KOPT-K1 (cell line): ENCODE measurements around the gene ZRSR2.

Experiments
- H3K27ac ChIP-seq: fragments of 200-600 bp; sonication (generic); 2 replicates; pipeline ENCODE4 v1.5.1; 2016; ENCODE audit warnings: antibody characterized with exemption, mild to moderate bottlenecking, low read depth, low read length; ENCODE audit not compliant: poor library complexity, severe bottlenecking
- H3K36me3 ChIP-seq: fragments of 200-600 bp; sonication (generic); 2 replicates; pipeline ENCODE4 v1.5.1; 2017; ENCODE audit warnings: antibody characterized with exemption, mild to moderate bottlenecking, low read length, moderate library complexity; ENCODE audit not compliant: insufficient read depth
- H3K9me3 ChIP-seq: fragments of 200-600 bp; sonication (generic); 2 replicates; pipeline ENCODE4 v1.5.1; 2017; ENCODE audit warnings: antibody characterized with exemption, low read length, mild to moderate bottlenecking; ENCODE audit not compliant: insufficient read depth, poor library complexity, severe bottlenecking

The ZRSR2 gene

GRCh38 chrX:15769300-15769954, 20.9 kb upstream of the ZRSR2 start:
- no peaks in the 10 kb centered on the region for H3K9me3 ChIP-seq
- no peaks in the 10 kb centered on the region for H3K36me3 ChIP-seq
- H3K27ac ChIP-seq, result no peak overlapping the region

- Histone ChIP-seq H3K27ac (peak overlapping the region; percentile 87), H3K36me3 (no peaks in the 10 kb centered on the region), H3K9me3 (no peaks in the 10 kb centered on the region)
Observed at GRCh38 chrX:15781961-15782699, 8.2 kb upstream of the ZRSR2 start.

GRCh38 chrX:15785176-15785750, 5.0 kb upstream of the ZRSR2 start:
- H3K9me3 ChIP-seq, result no peaks in the 10 kb centered on the region
- H3K27ac ChIP-seq, result no peak overlapping the region
- H3K36me3 ChIP-seq, result no peaks in the 10 kb centered on the region

GRCh38 chrX:15786915-15787314, 3.4 kb upstream of the ZRSR2 start:
- Histone ChIP-seq H3K36me3 (no peaks in the 10 kb centered on the region), H3K9me3 (no peaks in the 10 kb centered on the region), H3K27ac (no peak overlapping the region)

- Histone ChIP-seq H3K36me3 (peaks cover 17% of the 10 kb centered on the region), H3K27ac (peak overlapping the region; percentile 80), H3K9me3 (no peaks in the 10 kb centered on the region)
Observed at GRCh38 chrX:15790769-15791290, 546 bp downstream of the ZRSR2 start.

GRCh38 chrX:15797707-15798106, 7.4 kb downstream of the ZRSR2 start:
- H3K27ac ChIP-seq, result no peak overlapping the region
- H3K36me3 ChIP-seq, result peaks cover 43% of the 10 kb centered on the region
- no peaks in the 10 kb centered on the region for H3K9me3 ChIP-seq

GRCh38 chrX:15804563-15804962, 14.3 kb downstream of the ZRSR2 start:
- Histone ChIP-seq H3K27ac (no peak overlapping the region), H3K36me3 (peaks cover 54% of the 10 kb centered on the region), H3K9me3 (no peaks in the 10 kb centered on the region)

- Histone ChIP-seq H3K9me3 (no peaks in the 10 kb centered on the region), H3K27ac (no peak overlapping the region), H3K36me3 (peaks cover 68% of the 10 kb centered on the region)
Observed at GRCh38 chrX:15808254-15808653, 18.0 kb downstream of the ZRSR2 start.

GRCh38 chrX:15812192-15812938, 22.1 kb downstream of the ZRSR2 start:
- H3K36me3 ChIP-seq, result peaks cover 65% of the 10 kb centered on the region
- H3K27ac ChIP-seq, result no peak overlapping the region
- H3K9me3 ChIP-seq, result no peaks in the 10 kb centered on the region

- Histone ChIP-seq H3K27ac (no peak overlapping the region), H3K36me3 (peaks cover 64% of the 10 kb centered on the region), H3K9me3 (no peaks in the 10 kb centered on the region)
Observed at GRCh38 chrX:15813416-15813815, 23.1 kb downstream of the ZRSR2 start.

- no peak overlapping the region for H3K27ac ChIP-seq
- H3K36me3 ChIP-seq, result peaks cover 56% of the 10 kb centered on the region
- no peaks in the 10 kb centered on the region for H3K9me3 ChIP-seq
Observed at GRCh38 chrX:15814771-15815365, 24.6 kb downstream of the ZRSR2 start.

GRCh38 chrX:15815779-15816437, 25.6 kb downstream of the ZRSR2 start:
- Histone ChIP-seq H3K9me3 (no peaks in the 10 kb centered on the region), H3K27ac (no peak overlapping the region), H3K36me3 (peaks cover 57% of the 10 kb centered on the region)

- Histone ChIP-seq H3K36me3 (peaks cover 59% of the 10 kb centered on the region), H3K9me3 (no peaks in the 10 kb centered on the region), H3K27ac (no peak overlapping the region)
Observed at GRCh38 chrX:15816438-15816809, 26.1 kb downstream of the ZRSR2 start.

GRCh38 chrX:15816886-15817285, 26.6 kb downstream of the ZRSR2 start:
- no peak overlapping the region for H3K27ac ChIP-seq
- H3K9me3 ChIP-seq, result no peaks in the 10 kb centered on the region
- peaks cover 62% of the 10 kb centered on the region for H3K36me3 ChIP-seq
